NCI-H446 (cell line): ENCODE results near the gene ERG.

Experiments used
- DNase-seq, 2 experiments: peaks; one replicate each; lab custom pipeline; 2025; lab: John Stamatoyannopoulos, UW

ERG gene

DNA sequence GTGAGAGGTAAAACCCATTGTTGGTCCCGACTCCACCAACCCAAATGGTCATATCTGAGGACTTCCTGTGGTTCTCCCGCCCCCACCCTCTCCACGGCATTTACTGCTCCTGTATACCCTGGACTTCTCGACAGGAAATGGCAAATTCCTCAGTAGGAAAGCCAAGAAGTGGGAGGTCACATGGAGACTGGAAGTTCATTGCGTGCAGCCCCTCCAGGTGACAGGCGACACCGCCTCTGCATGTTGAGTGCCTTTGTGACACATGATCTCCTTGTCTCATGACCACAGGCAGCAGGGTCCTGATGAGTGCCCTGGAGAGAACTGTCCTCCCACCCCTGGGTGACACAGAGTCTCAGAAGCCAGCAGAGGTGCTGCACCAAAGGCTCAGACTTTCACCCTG lies 24.2 kb downstream of the ERG start:
- DNase-seq, result no peak

GRCh38 chr21:38472412-38473108 lies 25.7 kb downstream of the ERG start:
- no peak for DNase-seq

- DNase-seq, result no peak
Observed at GRCh38 chr21:38471766-38472165, 26.5 kb downstream of the ERG start.

DNA sequence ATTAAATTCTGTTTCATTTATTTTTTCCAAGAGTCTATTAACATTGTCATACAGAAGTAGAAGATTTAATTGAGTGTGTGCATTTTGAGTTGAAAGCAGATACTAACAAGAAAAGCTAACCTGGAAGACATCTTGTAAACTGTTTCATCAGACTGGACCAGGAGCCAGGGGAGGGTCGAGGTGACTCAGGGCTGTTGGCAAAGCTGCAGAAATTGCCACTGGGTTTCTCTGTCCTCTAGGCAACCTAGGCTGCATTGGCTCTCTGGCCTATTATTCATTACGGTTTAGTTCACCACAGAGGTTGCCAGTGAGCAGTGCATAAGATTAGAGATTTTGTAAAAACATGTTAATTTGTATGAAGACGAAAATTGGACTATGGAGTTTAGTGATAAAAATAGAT lies 27.5 kb downstream of the ERG start:
- DNase-seq, result no peak

DNA sequence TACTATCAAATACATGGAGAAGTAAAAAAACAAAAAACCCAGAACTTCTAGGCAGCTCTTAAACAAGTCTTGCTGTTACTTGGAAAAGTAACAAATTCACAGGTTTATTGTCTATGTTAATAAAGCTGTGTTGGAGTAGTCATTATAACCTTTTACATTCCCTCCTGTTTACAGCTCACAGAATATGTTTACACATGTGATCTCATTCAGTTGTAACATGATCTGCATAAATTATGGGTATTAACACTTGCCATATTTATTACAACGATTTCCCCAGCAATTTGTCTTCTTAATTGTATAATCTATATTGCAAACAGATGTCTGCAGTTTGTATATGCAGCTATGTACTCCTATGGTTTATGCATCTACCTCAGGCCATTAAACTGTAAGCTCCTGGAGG lies 28.6 kb downstream of the ERG start:
- no peak for DNase-seq

GRCh38 chr21:38468989-38469388 lies 29.3 kb downstream of the ERG start:
- DNase-seq, result no peak

DNA sequence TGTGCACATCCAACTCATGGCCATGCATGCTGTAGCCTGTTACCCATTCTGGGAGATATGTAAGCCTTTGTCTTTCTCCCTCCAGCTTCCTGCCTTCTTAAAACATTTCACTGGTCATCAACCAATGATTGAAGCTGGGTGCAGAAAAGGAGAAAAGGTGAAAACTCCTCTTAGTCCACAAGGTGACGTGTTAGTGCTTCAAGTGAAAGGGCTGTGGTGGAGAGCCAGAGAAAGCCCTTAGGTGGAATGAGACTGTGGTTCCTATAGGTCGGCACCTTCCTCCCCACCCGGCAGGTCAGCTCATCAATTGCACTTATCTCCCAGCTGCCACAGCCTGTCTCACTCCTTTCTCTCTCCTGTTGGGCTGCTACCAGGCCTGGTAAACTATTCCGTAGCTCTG lies 30.4 kb downstream of the ERG start:
- no peak for DNase-seq

- no peak for DNase-seq
Observed at GRCh38 chr21:38467374-38467773, 30.9 kb downstream of the ERG start.

- no peak for DNase-seq
Observed at GRCh38 chr21:38460171-38460742, 38.0 kb downstream of the ERG start.

GRCh38 chr21:38459490-38459889 lies 38.8 kb downstream of the ERG start:
- no peak for DNase-seq

DNA sequence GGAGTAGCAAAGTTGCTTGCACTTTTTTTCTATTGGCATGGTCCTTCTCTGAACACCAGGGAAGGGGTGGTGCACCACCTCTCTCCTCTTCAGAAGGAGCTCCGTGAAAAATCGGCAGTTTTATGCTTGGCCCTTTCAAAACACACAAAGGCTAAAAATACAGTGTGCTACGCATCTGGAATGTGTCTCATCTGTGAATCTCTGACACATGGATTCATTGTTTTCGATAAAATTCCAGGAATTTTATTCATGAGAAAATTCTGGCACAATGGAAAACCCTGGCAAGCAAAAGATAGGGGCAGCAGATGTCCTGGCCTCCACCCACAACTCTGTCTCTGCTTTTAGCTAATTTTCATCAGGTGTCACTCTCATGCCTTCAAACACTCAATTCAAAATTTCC lies 42.9 kb downstream of the ERG start:
- no peak for DNase-seq

DNA sequence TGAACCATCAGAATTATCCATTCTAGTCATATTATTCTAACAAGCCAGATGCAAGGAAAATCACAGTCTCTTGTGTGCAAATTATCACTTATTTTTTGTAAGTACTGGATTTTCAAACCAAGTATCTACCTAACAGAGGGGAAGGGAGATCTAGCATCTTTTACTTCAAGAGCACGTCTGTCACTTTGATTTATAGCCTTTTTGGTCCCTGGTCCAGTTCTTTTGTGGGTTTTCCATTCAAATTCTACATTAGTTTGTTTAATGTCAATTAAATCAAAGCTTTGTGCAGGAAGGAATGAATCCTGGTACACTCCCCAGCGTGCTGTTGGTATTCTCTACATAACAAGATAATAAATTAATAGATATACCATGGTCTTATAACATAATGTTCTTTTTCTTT lies 43.6 kb downstream of the ERG start:
- no peak for DNase-seq

DNA sequence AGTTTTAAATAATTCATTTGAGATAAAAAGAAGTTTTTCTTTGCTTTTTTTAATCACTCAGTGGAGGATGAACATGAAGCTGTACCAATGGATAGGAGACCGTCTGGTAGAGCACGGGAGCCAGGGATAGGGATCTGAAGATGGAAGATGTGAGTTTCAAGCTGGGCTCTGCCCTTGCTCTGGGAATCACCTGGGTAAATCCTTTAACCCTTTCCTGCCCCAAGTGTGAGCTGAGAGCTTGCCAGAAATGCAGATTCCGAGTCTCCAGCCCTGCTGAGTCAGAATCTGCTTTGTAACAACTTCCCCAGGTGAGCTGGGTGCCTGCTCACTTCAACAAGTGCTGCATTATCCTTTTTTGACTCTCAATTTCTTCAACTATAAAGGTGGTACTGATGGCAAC lies 44.1 kb downstream of the ERG start:
- DNase-seq, result no peak

- DNase-seq, result no peak
Observed at GRCh38 chr21:38448671-38449385, 49.4 kb downstream of the ERG start.

GRCh38 chr21:38447611-38448010 lies 50.7 kb downstream of the ERG start:
- DNase-seq, result no peak

GRCh38 chr21:38444691-38445090 lies 53.6 kb downstream of the ERG start:
- DNase-seq, result no peak

- no peak for DNase-seq
Observed at GRCh38 chr21:38443110-38443509, 55.2 kb downstream of the ERG start.

GRCh38 chr21:38441153-38441552 lies 57.1 kb downstream of the ERG start:
- no peak for DNase-seq

DNA sequence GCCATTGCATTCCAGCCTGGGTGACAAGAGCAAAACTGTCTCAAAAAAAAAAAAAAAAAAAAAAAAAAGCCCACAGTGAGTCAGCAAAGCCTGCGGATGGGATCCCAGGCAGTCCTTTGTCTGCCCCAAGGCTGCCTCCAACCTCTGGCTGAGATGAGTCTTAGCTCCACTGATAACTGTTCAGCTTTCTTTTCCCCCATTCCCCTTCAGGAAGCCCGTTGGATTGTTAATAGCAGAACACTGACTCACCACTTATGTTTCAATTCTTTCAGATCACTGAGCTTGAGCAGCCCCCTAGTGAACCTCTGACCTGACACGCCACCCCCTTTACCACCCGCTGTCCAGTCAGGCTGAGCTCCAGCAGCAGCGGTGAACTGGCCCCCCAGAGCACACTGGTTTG lies 57.5 kb downstream of the ERG start:
- DNase-seq, result no peak

- no peak for DNase-seq
Observed at GRCh38 chr21:38439957-38440356, 58.3 kb downstream of the ERG start.

DNA sequence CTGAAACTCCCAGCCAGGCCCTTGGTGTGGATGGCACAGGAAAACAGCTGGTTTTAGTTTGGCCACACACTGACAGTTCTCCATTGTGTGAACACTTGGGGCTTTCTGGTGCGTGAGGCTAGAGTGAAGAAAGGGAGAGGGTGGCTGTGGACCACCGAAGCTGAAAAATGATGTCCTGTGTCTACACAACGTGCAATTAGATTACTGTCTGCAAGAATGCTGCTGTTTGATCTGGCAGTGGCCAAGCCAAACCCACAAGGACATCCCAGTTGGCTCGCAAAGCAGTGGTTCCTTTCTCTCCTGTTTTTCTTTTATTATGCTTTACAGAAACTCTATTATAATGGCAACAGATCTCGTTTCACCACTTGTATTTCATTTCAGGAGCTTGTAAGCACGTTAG lies 58.9 kb downstream of the ERG start:
- no peak for DNase-seq

DNA sequence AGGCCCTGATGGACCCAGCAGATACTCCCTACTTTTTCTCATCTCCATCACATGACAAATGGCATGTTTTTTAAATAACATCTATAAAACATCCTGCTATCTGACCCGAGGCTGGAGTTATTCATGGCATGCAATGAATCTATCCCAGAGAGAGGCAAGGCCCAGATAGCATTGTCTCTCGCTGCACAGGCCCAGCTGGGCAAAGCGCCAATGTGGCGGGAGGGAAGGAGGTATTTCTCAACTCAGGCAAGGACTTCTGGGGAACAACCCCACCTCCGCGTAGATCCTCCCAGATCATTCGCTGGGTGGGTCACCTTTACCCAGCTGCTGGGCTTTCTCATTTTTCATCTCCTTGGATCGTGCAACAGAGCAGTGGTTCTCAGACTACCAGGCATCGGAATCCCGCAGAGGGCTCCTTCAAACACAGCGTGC lies 59.8 kb downstream of the ERG start:
- DNase-seq, result no peak

DNA sequence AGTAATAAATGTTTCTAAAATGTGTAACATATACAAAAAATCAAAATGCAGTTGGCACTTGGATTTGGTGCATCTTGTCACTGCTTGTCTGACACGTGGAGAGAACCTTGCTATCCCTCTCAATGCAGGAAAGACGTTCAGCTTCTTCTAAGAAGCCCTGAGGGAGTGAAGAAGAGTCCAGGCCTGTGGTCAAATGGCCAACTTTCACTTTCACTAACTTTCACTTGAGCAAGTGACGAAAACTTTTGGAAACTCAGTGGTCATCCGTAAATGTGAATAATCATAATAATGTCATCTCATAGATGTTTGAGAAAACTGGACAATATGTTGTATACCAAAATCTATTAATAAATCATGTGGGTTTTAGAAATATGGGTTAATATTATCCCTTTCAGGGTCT lies 61.9 kb downstream of the ERG start:
- no peak for DNase-seq
